A549 (cell line): ENCODE results near the gene TMEM167A. TPM values are rescaled to one million over a fixed set of nuclear protein-coding genes. Genes with fewer than 3 reads are reported as not detected.

Experiments
- ATAC-seq, 2 experiments: fragments of 200-7000 bp in 1 of 2; fragments of >200 bp in 1 of 2; cut with Nextera tagmentation in 1 of 2; cut with Tn5 transposase in 1 of 2; 3 replicates each; pipeline versions ENCODE4 v1.8.0 to v1.9.1; 2018 to 2020; ENCODE audit warnings: mild to moderate bottlenecking in 1 of 2, moderate library complexity in 1 of 2
- CTCF ChIA-PET: fragments of 300-600 bp; sonication (Branson Sonifier 250); formaldehyde crosslinking; extraction: SDS; loops from one replicate; lab custom pipeline; 2021; ENCODE audit warnings: antibody characterized with exemption, inconsistent platforms; lab: Yijun Ruan, JAX
- POLR2A ChIA-PET: fragments of 350-600 bp; formaldehyde crosslinking; extraction: SDS; loops from one replicate; lab custom pipeline; 2021; ENCODE audit warnings: antibody characterized with exemption, inconsistent platforms; lab: Yijun Ruan, JAX
- DNase-seq, 2 experiments: peaks; one replicate each; pipeline versions ENCODE4 v3.0.0 to v3.0.0-alpha.2; 2011 to 2016; ENCODE audit warnings: low read depth in 1 of 2, low spot score in 1 of 2
- FAIRE-seq: peaks from 2 replicates; lab custom pipeline; 2011; peaks lifted over from hg19 to GRCh38; lab: Jason Lieb, UNC
- H3K27ac ChIP-seq, 2 experiments: fragments of >200 bp; sonication (Bioruptor Twin); formaldehyde crosslinking; 3 replicates each; pipeline ENCODE4 v1.5.1; 2016 to 2017
- H3K4me1 ChIP-seq: fragments of >200 bp; sonication (Bioruptor Twin); formaldehyde crosslinking; 3 replicates; pipeline ENCODE4 v1.6.1; 2016
- H3K4me2 ChIP-seq: fragments of >200 bp; sonication (Bioruptor Twin); formaldehyde crosslinking; 3 replicates; pipeline ENCODE4 v1.6.1; 2016
- H3K4me3 ChIP-seq: fragments of >200 bp; sonication (Bioruptor Twin); formaldehyde crosslinking; 3 replicates; pipeline ENCODE4 v1.5.1; 2016
- H3K9me3 ChIP-seq: fragments of >200 bp; sonication (Bioruptor Twin); formaldehyde crosslinking; 3 replicates; pipeline ENCODE4 v1.6.1; 2016
- CBX8 ChIP-seq: fragments of 200-600 bp; sonication (generic); IDR thresholded peaks from 2 replicates; pipeline ENCODE4 v1.6.1; 2016
- CEBPB ChIP-seq, 2 experiments: fragments of >200 bp in 1 of 2; sonication (Bioruptor Twin) in 1 of 2; formaldehyde crosslinking in 1 of 2; IDR thresholded peaks; 2 replicates each; pipeline ENCODE4 v1.6.1; 2012 to 2016
- CHD2 ChIP-seq: fragments of 150-350 bp; IDR thresholded peaks from 2 replicates; pipeline ENCODE4 v1.6.1; 2014; ENCODE audit warnings: low read length; ENCODE audit not compliant: partially characterized antibody
- CHD4 ChIP-seq: fragments of 200-600 bp; sonication (generic); IDR thresholded peaks from 2 replicates; pipeline ENCODE4 v1.6.1; 2016; ENCODE audit warnings: antibody characterized with exemption, mild to moderate bottlenecking, borderline replicate concordance
- EHF ChIP-seq: fragments of 250-450 bp; sonication (Bioruptor Pico); IDR thresholded peaks from 2 replicates; pipeline ENCODE4 v1.5.0; 2020; ENCODE audit warnings: mild to moderate bottlenecking
- ESRRA ChIP-seq: fragments of 150-350 bp; IDR thresholded peaks from 2 replicates; pipeline ENCODE4 v1.6.1; 2014; ENCODE audit warnings: mild to moderate bottlenecking, low read length, borderline replicate concordance
- FOSB ChIP-seq: fragments of 250-450 bp; sonication (Bioruptor Pico); IDR thresholded peaks from 2 replicates; pipeline ENCODE4 v1.5.0; 2020; ENCODE audit warnings: mild to moderate bottlenecking, moderate library complexity
- FOXS1 ChIP-seq: fragments of 250-450 bp; sonication (Bioruptor Pico); IDR thresholded peaks from 2 replicates; pipeline ENCODE4 v1.5.0; 2020; ENCODE audit warnings: mild to moderate bottlenecking, moderate library complexity
- HOXA7 ChIP-seq: fragments of 250-450 bp; sonication (Bioruptor Pico); IDR thresholded peaks from 2 replicates; pipeline ENCODE4 v1.5.0; 2020; ENCODE audit warnings: mild to moderate bottlenecking, moderate library complexity
- HOXB13 ChIP-seq: fragments of 250-450 bp; sonication (Bioruptor Pico); IDR thresholded peaks from 2 replicates; pipeline ENCODE4 v1.5.0; 2020; ENCODE audit warnings: low read depth, mild to moderate bottlenecking, moderate library complexity
- HOXB5 ChIP-seq: fragments of 250-450 bp; sonication (Bioruptor Pico); IDR thresholded peaks from 2 replicates; pipeline ENCODE4 v1.5.0; 2020; ENCODE audit warnings: mild to moderate bottlenecking, moderate library complexity
- JUNB ChIP-seq: fragments of >200 bp; sonication (Bioruptor Twin); formaldehyde crosslinking; IDR thresholded peaks from 2 replicates; pipeline ENCODE4 v1.6.1; 2016
- KDM1A ChIP-seq: fragments of 200-600 bp; sonication (generic); IDR thresholded peaks from 2 replicates; pipeline ENCODE4 v1.6.1; 2016; ENCODE audit warnings: low read depth, mild to moderate bottlenecking
- KDM5A ChIP-seq: fragments of 200-600 bp; sonication (generic); IDR thresholded peaks from 2 replicates; pipeline ENCODE4 v1.6.1; 2016; ENCODE audit warnings: antibody characterized with exemption, mild to moderate bottlenecking
- NFE2L2 ChIP-seq: fragments of 150-350 bp; conservative IDR thresholded peaks from 2 replicates; pipeline ENCODE4 v1.6.1; 2014; ENCODE audit warnings: low read length
- POLR2AphosphoS2 ChIP-seq: conservative IDR thresholded peaks from 2 replicates; pipeline ENCODE4 v1.6.1; 2012; ENCODE audit warnings: low read length, improper control_type of control experiment, inconsistent platforms
- RARB ChIP-seq: fragments of 250-450 bp; sonication (Bioruptor Pico); IDR thresholded peaks from 2 replicates; pipeline ENCODE4 v1.8.0; 2021; ENCODE audit warnings: mild to moderate bottlenecking, moderate library complexity
- RFX5 ChIP-seq: fragments of 450-650 bp; IDR thresholded peaks from 2 replicates; pipeline ENCODE4 v1.7.1; 2014; ENCODE audit warnings: antibody characterized with exemption, mild to moderate bottlenecking, moderate library complexity
- RNF2 ChIP-seq: fragments of 200-600 bp; sonication (generic); IDR thresholded peaks from 2 replicates; pipeline ENCODE4 v1.6.1; 2016; ENCODE audit warnings: low read depth, mild to moderate bottlenecking, antibody characterized with exemption, moderate library complexity, borderline replicate concordance
- SREBF2 ChIP-seq: fragments of 450-650 bp; IDR thresholded peaks from 2 replicates; pipeline ENCODE4 v1.6.1; 2014; ENCODE audit warnings: mild to moderate bottlenecking, moderate library complexity
- TFCP2L1 ChIP-seq: fragments of 250-450 bp; sonication (Bioruptor Pico); IDR thresholded peaks from 2 replicates; pipeline ENCODE4 v1.5.0; 2021; ENCODE audit warnings: mild to moderate bottlenecking
- TP53 ChIP-seq: fragments of 250-450 bp; sonication (Bioruptor Pico); IDR thresholded peaks from 2 replicates; pipeline ENCODE4 v1.5.0; 2021; ENCODE audit warnings: mild to moderate bottlenecking, moderate library complexity
- ZSCAN20 ChIP-seq: fragments of 250-450 bp; sonication (Bioruptor Pico); IDR thresholded peaks from 2 replicates; pipeline ENCODE4 v1.8.0; 2022; ENCODE audit warnings: mild to moderate bottlenecking, moderate library complexity
- WGBS: methylation state at CpG from one replicate; pipeline ENCODE4 v1.1.6; 2017; ENCODE audit errors: missing lambda C conversion rate; 5-methylcytosine and 5-hydroxymethylcytosine counted together
- polyA plus RNA-seq, 4 experiments: library from polyadenylated mRNA; depleted of rRNA in 3 of 4; stranded (reverse); fragments of >200 nt; fragmentation: RNase III in 1 of 4; extraction: RNeasy Plus Mini Kit Qiagen cat#74134 plus additional on column Dnase treatment in 1 of 4; gene quantifications; 2 replicates in 3 of 4; 3 replicates in 1 of 4; pipeline ENCODE4 v1.2.3, GENCODE V29; 2011 to 2017
- TF ChIP-seq, protein P1 (sequence below): fragments of 250-450 bp; sonication (Bioruptor Pico); IDR thresholded peaks from 2 replicates; pipeline ENCODE4 v1.5.0; 2020; ENCODE audit warnings: low read depth, mild to moderate bottlenecking, moderate library complexity
- TF ChIP-seq, protein P2 (sequence below): IDR thresholded peaks from 2 replicates; pipeline ENCODE4 v1.6.1; 2012
- TF ChIP-seq, protein P3 (sequence below): fragments of >200 bp; sonication (Bioruptor Twin); formaldehyde crosslinking; IDR thresholded peaks from 3 replicates; pipeline ENCODE4 v1.5.1; 2016
- TF ChIP-seq, protein P4 (sequence below): fragments of 250-450 bp; sonication (Bioruptor Pico); IDR thresholded peaks from 2 replicates; pipeline ENCODE4 v1.5.0; 2021; ENCODE audit warnings: mild to moderate bottlenecking, moderate library complexity, borderline replicate concordance
- TF ChIP-seq, protein P5 (sequence below): fragments of 200-600 bp; sonication (generic); IDR thresholded peaks from 2 replicates; pipeline ENCODE4 v1.6.1; 2016; ENCODE audit warnings: antibody characterized with exemption, mild to moderate bottlenecking, moderate library complexity

The TMEM167A gene
- polyA plus RNA-seq, 2 of the 4 experiments (the other 2 are of a cell fraction), result 56.2 to 136 TPM

DNA sequence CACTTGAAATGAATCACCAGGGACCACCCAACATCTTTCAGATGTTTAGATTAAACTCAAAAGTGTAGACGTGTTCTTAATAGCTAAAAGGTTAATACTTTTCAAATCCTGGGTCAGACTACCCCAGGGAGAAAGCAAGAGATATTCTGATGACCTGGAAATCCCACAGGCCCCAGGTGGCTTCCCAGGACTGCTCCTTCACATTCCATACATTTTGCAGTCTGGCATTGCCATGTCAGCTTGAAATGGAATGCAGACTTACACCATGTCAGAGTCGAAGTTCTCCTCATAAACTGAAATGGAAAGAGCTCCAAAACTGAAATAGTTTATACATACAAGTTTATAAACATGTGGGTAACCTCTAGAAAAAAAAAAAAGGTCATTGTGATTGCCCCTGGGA is 61.5 kb downstream of the TMEM167A start:
- no peak overlapping the region for H3K27ac ChIP-seq
- FAIRE-seq (no peak), ATAC-seq (no peak), DNase-seq (no peak)
- TF ChIP-seq, protein P1, sequence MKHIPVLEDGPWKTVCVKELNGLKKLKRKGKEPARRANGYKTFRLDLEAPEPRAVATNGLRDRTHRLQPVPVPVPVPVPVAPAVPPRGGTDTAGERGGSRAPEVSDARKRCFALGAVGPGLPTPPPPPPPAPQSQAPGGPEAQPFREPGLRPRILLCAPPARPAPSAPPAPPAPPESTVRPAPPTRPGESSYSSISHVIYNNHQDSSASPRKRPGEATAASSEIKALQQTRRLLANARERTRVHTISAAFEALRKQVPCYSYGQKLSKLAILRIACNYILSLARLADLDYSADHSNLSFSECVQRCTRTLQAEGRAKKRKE (CRISPR knock-in tag), result no peak
- no peak for TF ChIP-seq HOXA7
- TF ChIP-seq, protein P2, sequence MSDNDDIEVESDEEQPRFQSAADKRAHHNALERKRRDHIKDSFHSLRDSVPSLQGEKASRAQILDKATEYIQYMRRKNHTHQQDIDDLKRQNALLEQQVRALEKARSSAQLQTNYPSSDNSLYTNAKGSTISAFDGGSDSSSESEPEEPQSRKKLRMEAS, result no peak
- TF ChIP-seq, protein P3, sequence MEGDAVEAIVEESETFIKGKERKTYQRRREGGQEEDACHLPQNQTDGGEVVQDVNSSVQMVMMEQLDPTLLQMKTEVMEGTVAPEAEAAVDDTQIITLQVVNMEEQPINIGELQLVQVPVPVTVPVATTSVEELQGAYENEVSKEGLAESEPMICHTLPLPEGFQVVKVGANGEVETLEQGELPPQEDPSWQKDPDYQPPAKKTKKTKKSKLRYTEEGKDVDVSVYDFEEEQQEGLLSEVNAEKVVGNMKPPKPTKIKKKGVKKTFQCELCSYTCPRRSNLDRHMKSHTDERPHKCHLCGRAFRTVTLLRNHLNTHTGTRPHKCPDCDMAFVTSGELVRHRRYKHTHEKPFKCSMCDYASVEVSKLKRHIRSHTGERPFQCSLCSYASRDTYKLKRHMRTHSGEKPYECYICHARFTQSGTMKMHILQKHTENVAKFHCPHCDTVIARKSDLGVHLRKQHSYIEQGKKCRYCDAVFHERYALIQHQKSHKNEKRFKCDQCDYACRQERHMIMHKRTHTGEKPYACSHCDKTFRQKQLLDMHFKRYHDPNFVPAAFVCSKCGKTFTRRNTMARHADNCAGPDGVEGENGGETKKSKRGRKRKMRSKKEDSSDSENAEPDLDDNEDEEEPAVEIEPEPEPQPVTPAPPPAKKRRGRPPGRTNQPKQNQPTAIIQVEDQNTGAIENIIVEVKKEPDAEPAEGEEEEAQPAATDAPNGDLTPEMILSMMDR, result no peak
- TF ChIP-seq CHD2, result no peak
- TF ChIP-seq, protein P4, sequence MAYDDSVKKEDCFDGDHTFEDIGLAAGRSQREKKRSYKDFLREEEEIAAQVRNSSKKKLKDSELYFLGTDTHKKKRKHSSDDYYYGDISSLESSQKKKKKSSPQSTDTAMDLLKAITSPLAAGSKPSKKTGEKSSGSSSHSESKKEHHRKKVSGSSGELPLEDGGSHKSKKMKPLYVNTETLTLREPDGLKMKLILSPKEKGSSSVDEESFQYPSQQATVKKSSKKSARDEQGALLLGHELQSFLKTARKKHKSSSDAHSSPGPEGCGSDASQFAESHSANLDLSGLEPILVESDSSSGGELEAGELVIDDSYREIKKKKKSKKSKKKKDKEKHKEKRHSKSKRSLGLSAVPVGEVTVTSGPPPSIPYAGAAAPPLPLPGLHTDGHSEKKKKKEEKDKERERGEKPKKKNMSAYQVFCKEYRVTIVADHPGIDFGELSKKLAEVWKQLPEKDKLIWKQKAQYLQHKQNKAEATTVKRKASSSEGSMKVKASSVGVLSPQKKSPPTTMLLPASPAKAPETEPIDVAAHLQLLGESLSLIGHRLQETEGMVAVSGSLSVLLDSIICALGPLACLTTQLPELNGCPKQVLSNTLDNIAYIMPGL (CRISPR knock-in tag), result no peak
- no peak for TF ChIP-seq KDM1A
- no peak overlapping the region for H3K4me3 ChIP-seq
- POLR2A ChIA-PET, result no interaction called here
- no peaks in the 10 kb centered on the region for H3K9me3 ChIP-seq
- no peaks in the 10 kb centered on the region for H3K4me1 ChIP-seq
- CTCF ChIA-PET, result interaction anchor here (0.9 kb wide), 1 partner anchor 374 kb away, joined by 3 read pairs; no protein-coding TSS in a partner anchor
- H3K4me2 ChIP-seq, result no peak overlapping the region
- 36% methylated on average over 2 of the region's 2 CpGs for WGBS

DNA sequence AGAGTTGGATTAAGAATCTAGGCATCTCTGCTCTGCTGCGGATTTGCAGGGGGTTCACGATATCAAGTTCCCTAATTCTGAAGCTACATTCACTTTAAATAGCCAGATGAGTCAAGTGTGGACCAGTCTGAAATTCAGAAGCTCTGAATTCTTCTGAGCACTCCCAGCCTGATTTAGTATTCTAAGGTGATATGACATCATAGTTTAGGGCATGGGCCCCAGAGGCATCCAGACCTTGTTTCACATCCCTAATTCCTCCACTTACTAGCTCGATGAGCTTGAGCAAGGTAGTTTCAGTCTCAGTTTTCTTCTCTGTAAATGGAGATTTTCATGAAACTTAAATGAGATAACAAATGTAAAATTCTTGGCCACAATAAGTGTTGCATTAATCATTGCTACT is 65.2 kb downstream of the TMEM167A start:
- H3K27ac ChIP-seq, result no peak overlapping the region
- TF ChIP-seq CEBPB (IDR thresholded peaks at IDR 0.05), result no peak
- TF ChIP-seq HOXB13, result no peak
- no peak for TF ChIP-seq CHD4
- no peak for TF ChIP-seq KDM1A
- TF ChIP-seq SREBF2, result no peak
- no peak for TF ChIP-seq RFX5
- no peak for TF ChIP-seq FOXS1 (CRISPR knock-in tag)
- TF ChIP-seq TFCP2L1, result no peak
- no peak for TF ChIP-seq KDM5A
- no peak for TF ChIP-seq POLR2AphosphoS2
- TF ChIP-seq, protein P2, result no peak
- no peak for TF ChIP-seq HOXB5
- no peak for TF ChIP-seq NFE2L2
- FAIRE-seq (no peak), DNase-seq (no peak), ATAC-seq (no peak)
- ChIA-PET POLR2A (no interaction called here), CTCF (no interaction called here)
- H3K4me1 ChIP-seq, result no peaks in the 10 kb centered on the region
- no peak overlapping the region for H3K4me3 ChIP-seq
- H3K4me2 ChIP-seq, result no peak overlapping the region
- H3K9me3 ChIP-seq, result no peaks in the 10 kb centered on the region
- 70% methylated on average over 3 of the region's 3 CpGs for WGBS

DNA sequence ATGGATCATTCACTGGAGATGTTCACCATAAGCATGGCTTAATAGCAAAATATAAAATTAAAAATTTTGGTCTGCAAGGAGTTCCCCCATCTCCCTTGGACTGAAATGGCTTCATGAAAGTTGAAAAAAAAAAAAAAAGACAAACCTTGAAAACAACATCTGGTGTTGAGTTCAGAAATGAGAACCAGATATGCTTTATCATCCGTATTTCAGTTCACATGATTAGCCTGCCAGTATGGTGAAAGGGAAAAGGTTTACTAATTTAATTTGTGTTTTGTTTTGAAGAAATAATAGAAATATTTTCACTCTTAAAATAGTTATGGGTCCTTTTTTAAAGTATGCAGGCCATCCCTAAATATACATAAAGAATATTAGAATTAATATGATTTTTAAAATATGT is 67.8 kb downstream of the TMEM167A start:
- ChIA-PET CTCF (no interaction called here), POLR2A (no interaction called here)
- H3K4me3 ChIP-seq, result no peak overlapping the region
- WGBS, result 82% methylated on average over 1 of the region's 1 CpG
- no peak overlapping the region for H3K27ac ChIP-seq
- no peak overlapping the region for H3K4me2 ChIP-seq
- DNase-seq, result no peak
- H3K4me1 ChIP-seq, result no peaks in the 10 kb centered on the region
- H3K9me3 ChIP-seq, result no peaks in the 10 kb centered on the region
- no peak for FAIRE-seq
- ATAC-seq, result no peak
- TF ChIP-seq, protein P5, sequence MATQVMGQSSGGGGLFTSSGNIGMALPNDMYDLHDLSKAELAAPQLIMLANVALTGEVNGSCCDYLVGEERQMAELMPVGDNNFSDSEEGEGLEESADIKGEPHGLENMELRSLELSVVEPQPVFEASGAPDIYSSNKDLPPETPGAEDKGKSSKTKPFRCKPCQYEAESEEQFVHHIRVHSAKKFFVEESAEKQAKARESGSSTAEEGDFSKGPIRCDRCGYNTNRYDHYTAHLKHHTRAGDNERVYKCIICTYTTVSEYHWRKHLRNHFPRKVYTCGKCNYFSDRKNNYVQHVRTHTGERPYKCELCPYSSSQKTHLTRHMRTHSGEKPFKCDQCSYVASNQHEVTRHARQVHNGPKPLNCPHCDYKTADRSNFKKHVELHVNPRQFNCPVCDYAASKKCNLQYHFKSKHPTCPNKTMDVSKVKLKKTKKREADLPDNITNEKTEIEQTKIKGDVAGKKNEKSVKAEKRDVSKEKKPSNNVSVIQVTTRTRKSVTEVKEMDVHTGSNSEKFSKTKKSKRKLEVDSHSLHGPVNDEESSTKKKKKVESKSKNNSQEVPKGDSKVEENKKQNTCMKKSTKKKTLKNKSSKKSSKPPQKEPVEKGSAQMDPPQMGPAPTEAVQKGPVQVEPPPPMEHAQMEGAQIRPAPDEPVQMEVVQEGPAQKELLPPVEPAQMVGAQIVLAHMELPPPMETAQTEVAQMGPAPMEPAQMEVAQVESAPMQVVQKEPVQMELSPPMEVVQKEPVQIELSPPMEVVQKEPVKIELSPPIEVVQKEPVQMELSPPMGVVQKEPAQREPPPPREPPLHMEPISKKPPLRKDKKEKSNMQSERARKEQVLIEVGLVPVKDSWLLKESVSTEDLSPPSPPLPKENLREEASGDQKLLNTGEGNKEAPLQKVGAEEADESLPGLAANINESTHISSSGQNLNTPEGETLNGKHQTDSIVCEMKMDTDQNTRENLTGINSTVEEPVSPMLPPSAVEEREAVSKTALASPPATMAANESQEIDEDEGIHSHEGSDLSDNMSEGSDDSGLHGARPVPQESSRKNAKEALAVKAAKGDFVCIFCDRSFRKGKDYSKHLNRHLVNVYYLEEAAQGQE, result no peak
- TF ChIP-seq ZSCAN20 (CRISPR knock-in tag), result no peak
- no peak for TF ChIP-seq RFX5
- no peak for TF ChIP-seq RARB
- no peak for TF ChIP-seq JUNB
- no peak for TF ChIP-seq RNF2
- TF ChIP-seq FOSB (CRISPR knock-in tag), result no peak
- TF ChIP-seq CHD4, result no peak
- no peak for TF ChIP-seq ESRRA
- TF ChIP-seq TP53 (CRISPR knock-in tag), result no peak
- no peak for TF ChIP-seq EHF (CRISPR knock-in tag)
- no peak for TF ChIP-seq CBX8
